ENCODE results near the gene TNFAIP1.

Gene TNFAIP1

GRCh38 chr17:28370744-28371103, 35.2 kb downstream of the TNFAIP1 start:
- no peak for DNase-seq (ENCODE audit: low read depth in 1 of 2, low spot score in 1 of 2)

- peak; percentile 71 to 79 for DNase-seq (ENCODE audit: low read depth in 1 of 2, low spot score in 1 of 2)
Observed at GRCh38 chr17:28371245-28372202, 36.0 kb downstream of the TNFAIP1 start, which contains the start of gene SARM1. TSS of gene SARM1 (plus strand) at chr17:28371694. CDS start at chr17:28372033, 339 bp downstream.

GRCh38 chr17:28372203-28372944, 36.8 kb downstream of the TNFAIP1 start:
- no peak for DNase-seq (ENCODE audit: low read depth in 1 of 2, low spot score in 1 of 2)

GRCh38 chr17:28372945-28373274, 37.3 kb downstream of the TNFAIP1 start:
- DNase-seq (ENCODE audit: low read depth in 1 of 2, low spot score in 1 of 2) = no peak

GRCh38 chr17:28379814-28380801, 44.5 kb downstream of the TNFAIP1 start:
- DNase-seq (ENCODE audit: low read depth in 1 of 2, low spot score in 1 of 2) = no peak

- no peak for DNase-seq (ENCODE audit: low read depth in 1 of 2, low spot score in 1 of 2)
Observed at GRCh38 chr17:28381141-28381825, 45.7 kb downstream of the TNFAIP1 start.

- DNase-seq (ENCODE audit: low read depth in 1 of 2, low spot score in 1 of 2) = peak; percentile 41 to 44
Observed at GRCh38 chr17:28384281-28385036, 48.9 kb downstream of the TNFAIP1 start.

GRCh38 chr17:28385037-28385400, 49.5 kb downstream of the TNFAIP1 start:
- DNase-seq (ENCODE audit: low read depth in 1 of 2, low spot score in 1 of 2) = no peak

- no peak for DNase-seq (ENCODE audit: low read depth in 1 of 2, low spot score in 1 of 2)
Observed at GRCh38 chr17:28385406-28385805, 49.8 kb downstream of the TNFAIP1 start.

GRCh38 chr17:28386391-28386790, 50.8 kb downstream of the TNFAIP1 start:
- DNase-seq (ENCODE audit: low read depth in 1 of 2, low spot score in 1 of 2) = no peak

- DNase-seq (ENCODE audit: low read depth in 1 of 2, low spot score in 1 of 2) = no peak
Observed at GRCh38 chr17:28388106-28388505, 52.5 kb downstream of the TNFAIP1 start.

GRCh38 chr17:28390141-28390540, 54.6 kb downstream of the TNFAIP1 start:
- no peak for DNase-seq (ENCODE audit: low read depth in 1 of 2, low spot score in 1 of 2)

GRCh38 chr17:28390563-28390962, 55.0 kb downstream of the TNFAIP1 start:
- DNase-seq (ENCODE audit: low read depth in 1 of 2, low spot score in 1 of 2) = no peak

GRCh38 chr17:28390984-28391383, 55.4 kb downstream of the TNFAIP1 start:
- no peak for DNase-seq (ENCODE audit: low read depth in 1 of 2, low spot score in 1 of 2)

- no peak for DNase-seq (ENCODE audit: low read depth in 1 of 2, low spot score in 1 of 2)
Observed at GRCh38 chr17:28391401-28391800, 55.8 kb downstream of the TNFAIP1 start.

- no peak for DNase-seq (ENCODE audit: low read depth in 1 of 2, low spot score in 1 of 2)
Observed at GRCh38 chr17:28392491-28392890, 56.9 kb downstream of the TNFAIP1 start.

GRCh38 chr17:28394337-28395116, 59.0 kb downstream of the TNFAIP1 start:
- no peak for DNase-seq (ENCODE audit: low read depth in 1 of 2, low spot score in 1 of 2)

- DNase-seq (ENCODE audit: low read depth in 1 of 2, low spot score in 1 of 2) = no peak
Observed at GRCh38 chr17:28395426-28395825, 59.9 kb downstream of the TNFAIP1 start.

GRCh38 chr17:28395968-28396367, 60.4 kb downstream of the TNFAIP1 start:
- DNase-seq (ENCODE audit: low read depth in 1 of 2, low spot score in 1 of 2) = no peak

Measured in activated CD4-positive, alpha-beta T cell treated with anti-CD3 and anti-CD28 coated beads, Interleukin-2, amount 50 U/mL, for 24 hours (primary cell).